ENCODE results near the gene TWIST2.

DNA sequence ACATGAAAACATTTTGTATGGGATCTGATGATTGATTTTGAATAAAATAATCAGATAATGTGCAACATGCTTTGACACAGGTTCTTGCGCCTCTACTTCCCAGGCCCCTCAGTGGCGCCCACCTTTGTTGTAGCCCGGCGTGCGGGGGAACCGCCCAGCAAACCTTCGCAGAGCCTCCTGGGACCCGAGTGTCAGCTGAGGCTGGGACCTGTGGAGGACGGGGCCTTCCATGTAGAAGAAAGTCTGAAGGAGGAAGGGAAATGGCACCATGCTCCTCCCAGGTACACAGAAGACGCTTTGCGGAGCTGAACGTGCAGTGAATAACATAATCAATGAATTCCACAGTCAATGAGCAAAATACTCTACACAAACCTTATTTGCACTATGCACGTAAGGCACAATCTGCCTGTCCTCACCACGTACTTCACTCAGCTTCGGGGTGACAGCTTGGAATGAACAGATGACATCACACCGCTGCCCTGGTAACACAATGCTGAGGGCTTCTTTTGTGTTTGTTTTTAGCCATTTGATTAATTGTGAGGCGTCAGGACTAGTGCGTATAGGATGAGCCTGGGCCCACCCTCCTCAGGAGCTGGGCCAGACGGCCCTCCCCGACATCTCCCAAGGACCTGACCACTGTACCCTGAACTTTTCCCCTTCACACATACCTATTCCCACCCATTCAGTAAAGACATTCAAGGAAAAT lies 78.1 kb downstream of the TWIST2 start:
- TF ChIP-seq, protein P1, sequence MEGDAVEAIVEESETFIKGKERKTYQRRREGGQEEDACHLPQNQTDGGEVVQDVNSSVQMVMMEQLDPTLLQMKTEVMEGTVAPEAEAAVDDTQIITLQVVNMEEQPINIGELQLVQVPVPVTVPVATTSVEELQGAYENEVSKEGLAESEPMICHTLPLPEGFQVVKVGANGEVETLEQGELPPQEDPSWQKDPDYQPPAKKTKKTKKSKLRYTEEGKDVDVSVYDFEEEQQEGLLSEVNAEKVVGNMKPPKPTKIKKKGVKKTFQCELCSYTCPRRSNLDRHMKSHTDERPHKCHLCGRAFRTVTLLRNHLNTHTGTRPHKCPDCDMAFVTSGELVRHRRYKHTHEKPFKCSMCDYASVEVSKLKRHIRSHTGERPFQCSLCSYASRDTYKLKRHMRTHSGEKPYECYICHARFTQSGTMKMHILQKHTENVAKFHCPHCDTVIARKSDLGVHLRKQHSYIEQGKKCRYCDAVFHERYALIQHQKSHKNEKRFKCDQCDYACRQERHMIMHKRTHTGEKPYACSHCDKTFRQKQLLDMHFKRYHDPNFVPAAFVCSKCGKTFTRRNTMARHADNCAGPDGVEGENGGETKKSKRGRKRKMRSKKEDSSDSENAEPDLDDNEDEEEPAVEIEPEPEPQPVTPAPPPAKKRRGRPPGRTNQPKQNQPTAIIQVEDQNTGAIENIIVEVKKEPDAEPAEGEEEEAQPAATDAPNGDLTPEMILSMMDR (IDR thresholded peaks at IDR 0.05) = no peak
- no peak for TF ChIP-seq POLR2AphosphoS5 (IDR thresholded peaks at IDR 0.05)
